ENCODE measurements around the gene ECSIT.
A peak's percentile ranks its signal among the peaks of the same experiment; 100 is the strongest.
"Not testable (repeated sequence)": the region's sequence is repeated elsewhere in the genome, so short reads cannot be mapped to it uniquely, and the experiment has no call there.

ECSIT gene, protein sequence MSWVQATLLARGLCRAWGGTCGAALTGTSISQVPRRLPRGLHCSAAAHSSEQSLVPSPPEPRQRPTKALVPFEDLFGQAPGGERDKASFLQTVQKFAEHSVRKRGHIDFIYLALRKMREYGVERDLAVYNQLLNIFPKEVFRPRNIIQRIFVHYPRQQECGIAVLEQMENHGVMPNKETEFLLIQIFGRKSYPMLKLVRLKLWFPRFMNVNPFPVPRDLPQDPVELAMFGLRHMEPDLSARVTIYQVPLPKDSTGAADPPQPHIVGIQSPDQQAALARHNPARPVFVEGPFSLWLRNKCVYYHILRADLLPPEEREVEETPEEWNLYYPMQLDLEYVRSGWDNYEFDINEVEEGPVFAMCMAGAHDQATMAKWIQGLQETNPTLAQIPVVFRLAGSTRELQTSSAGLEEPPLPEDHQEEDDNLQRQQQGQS

DNA sequence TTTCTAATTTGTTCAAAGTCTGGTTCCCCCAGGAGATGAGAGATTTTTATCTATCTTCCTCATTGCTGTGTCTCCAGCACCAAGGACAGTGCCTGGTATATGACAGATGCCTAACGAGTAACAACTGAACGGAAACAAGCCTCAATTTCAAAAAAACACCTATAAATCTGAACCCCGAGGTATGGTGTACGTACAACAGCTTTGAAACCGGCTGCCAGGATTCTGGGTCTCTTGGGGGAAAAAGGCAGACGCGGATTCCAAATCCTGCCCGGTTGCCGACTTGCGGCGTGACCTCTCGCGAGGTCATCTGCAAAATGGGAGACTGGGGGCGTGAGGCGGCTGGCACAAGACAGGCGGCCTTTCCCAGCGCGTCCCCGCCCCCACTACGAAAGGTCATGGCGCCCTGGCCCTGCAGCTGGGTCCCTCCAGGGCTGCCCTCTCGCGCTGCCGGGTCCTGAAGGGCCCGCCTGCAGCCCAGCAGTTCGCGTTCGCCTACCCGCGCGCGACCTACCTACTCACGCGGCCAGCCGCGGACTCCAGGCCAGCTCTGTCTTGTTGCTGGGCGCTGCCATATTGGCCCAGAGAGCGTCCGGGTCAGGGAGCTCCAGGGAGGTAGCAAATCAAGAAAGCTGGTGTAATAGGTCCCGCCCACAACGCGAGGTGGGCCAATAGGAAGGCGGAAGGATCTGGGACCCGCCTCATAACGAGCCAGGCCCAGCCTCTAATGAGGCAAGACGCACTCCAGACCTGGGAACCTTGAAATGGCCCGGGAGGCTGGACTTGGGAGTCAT lies at the start of gene ECSIT:
ECSIT (minus strand) TSS at position 584 of the 791 bp plus-strand sequence. CDS start 9,964 bp downstream, outside the sequence.
- DNase-seq (ENCODE audit: low spot score): peak; percentile 98

DNA sequence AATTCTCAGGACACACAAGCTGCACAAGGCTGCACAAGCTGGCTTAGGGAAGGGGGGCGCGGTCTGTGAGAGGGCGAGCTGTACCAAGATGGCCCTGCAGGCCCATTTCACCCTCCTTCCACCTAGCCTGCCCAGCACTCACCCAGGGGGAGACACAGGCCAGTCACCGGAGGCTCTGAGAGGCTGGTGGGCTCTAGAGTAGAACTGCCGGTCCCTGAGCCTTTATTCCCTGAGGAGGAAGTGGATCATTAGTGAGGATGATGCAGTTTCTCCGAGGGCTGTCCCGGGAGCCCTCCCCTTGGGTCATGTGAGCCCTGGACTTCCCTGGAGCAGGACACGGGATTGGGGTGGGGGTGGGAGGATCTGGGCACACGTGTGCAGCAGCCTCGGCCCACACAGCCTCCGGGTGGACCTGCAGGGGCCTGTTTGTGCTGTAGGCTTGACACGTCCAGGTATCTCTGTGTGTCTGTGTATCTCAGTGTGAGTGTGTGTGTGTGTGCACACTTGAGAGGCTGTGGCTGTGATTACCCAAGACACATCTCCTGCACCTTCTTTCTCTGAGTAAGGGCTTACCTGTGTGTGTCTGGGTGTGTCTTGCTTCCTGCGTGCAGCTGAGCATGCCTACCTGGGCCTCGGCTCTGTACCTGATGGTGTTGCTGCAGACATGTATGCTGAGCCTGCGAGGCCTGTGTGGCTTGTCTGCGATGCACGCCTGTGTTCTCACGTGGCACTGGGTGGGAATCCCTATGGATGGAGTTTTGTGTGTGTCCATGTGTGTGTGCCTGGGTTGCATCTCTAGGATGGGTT lies 48.7 kb upstream of the ECSIT start, which contains the start of gene ACP5:
ACP5 (minus strand) TSS at position 195 of the 807 bp plus-strand sequence. CDS start 328 bp downstream, outside the sequence.
- DNase-seq (ENCODE audit: low spot score): peak; percentile 47

DNA sequence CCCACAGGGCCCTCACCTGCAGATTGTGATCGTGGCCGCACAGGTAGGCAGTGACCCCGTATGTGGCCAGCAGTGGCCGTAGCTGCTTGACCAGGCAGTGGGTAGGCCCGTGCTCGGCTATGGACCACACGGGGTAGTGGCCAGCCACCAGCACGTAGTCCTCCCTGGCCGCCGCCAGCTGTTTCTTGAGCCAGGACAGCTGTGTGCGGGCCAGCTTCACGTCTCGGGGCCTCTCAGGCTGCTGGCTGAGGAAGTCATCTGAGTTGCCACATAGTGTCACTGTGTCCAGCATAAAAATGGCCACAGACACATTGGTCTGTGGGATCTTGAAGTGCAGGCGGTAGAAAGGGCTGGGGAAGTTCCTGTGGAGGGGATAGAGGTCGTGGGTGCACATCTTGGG lies 47.3 kb upstream of the ECSIT start:
- no peak for DNase-seq (ENCODE audit: low spot score)

DNA sequence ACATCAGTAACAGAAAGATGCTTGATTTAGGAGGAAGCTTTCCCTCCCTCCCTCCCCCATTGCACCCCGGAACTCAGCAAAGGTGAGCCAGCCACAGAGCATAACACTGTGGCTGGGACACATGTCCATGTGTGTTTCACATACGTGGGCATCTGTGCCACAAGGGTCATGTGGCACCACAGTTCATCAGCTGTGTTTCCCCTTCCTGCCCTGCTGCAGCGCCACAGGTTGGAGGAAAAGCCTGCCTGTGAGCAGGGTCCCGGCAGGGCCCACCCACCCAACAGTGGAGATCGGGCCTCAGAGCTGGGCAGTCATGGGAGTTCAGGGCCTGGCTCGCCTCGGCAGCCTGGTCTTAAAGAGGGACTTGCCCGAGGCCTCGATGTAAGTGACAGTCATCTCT lies 45.8 kb upstream of the ECSIT start:
- no peak for DNase-seq (ENCODE audit: low spot score)

DNA sequence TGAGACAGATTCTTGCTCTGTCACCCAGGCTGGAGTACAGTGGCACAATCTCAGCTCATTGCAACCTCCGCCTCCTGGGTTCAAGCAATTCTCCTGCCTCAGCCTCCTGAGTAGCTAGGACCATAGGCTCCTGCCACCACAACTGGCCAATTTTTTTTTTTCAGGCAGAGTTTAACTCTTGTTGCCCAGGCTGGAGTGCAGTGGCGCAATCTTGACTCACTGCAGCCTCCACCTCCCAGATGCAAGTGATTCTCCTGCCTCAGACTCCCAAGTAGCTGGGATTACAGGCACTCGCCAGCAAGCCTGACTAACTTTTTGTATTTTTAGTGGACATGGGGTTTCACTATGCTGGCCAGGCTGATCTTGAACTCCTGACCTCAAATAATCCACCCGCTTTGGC lies 44.8 kb upstream of the ECSIT start:
- DNase-seq (ENCODE audit: low spot score): not testable (repeated sequence)

DNA sequence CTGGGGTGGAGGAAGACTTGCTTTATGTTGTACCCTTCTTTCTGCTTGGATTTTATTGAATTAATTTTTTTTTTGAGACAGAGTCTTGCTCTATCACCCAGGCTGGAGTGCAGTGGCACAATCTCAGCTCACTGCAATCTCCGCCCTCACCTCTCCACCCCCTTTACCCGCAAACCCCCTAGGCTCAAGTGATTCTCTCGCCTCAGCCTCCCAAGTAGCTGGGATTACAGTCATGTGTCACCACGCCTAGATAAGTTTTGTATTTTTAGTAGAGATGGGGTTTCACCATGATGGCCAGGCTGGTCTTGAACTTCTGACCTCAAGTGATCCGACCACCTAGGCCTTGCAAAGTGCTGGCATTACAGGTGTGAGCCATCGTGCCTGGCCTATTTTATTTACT lies 44.4 kb upstream of the ECSIT start:
- DNase-seq (ENCODE audit: low spot score): not testable (repeated sequence)

DNA sequence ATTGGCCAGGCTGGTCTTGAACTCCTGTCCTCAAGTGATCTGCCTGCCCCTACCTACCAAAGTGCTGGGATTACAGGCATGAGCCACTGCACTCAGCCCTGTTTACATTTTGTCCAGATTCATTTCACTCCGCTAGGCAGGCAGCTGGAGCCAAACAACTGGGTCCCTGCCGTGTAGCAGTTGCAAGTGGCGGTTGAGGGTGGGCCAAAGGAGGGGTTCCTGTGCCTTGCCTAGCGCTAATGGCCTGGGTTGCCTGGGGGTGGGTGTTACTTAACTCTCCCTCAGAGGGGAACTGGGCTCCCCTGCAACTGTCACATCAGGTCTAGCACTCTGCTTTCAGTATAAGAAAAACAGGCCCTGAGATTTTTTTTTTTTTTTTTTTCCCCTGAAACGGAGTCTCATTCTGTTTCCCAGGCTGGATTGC lies 41.1 kb upstream of the ECSIT start:
- no peak for DNase-seq (ENCODE audit: low spot score)

DNA sequence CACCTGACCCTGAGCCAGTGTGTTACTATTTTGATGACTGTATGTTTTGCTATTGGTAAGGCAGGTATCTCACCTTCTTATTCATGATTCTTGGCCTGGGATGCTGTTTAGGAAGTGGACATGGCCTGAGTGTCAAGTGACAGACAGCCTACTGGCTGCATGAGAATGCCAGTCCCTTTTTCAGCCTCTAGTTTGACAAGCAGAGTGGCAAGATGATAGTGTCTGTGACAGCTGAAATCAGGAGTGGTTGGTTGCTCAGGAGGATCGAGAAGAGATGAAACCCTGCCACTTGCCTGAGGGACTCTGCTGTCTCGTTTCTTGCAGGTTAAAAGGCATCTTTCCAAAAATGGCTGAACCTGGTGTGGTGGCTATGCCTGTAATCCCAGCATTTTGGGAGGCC lies 37.2 kb upstream of the ECSIT start:
- no peak for DNase-seq (ENCODE audit: low spot score)

DNA sequence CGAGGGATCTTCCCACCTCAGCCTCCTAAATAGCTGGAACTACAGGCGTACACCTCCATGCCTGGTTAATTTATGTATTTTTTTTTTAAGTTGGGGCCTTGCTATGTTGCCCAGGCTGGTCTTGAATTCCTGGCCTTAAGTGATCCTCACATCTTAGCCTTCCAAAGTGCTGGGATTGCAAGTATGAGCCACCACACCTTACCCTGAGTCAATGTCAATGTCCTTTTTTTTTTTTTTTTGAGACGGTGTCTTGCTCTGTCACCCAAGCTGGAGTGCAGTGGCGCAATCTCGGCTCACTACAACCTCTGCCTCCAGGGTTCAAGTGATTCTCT lies 36.7 kb upstream of the ECSIT start:
- DNase-seq (ENCODE audit: low spot score): not testable (repeated sequence)

DNA sequence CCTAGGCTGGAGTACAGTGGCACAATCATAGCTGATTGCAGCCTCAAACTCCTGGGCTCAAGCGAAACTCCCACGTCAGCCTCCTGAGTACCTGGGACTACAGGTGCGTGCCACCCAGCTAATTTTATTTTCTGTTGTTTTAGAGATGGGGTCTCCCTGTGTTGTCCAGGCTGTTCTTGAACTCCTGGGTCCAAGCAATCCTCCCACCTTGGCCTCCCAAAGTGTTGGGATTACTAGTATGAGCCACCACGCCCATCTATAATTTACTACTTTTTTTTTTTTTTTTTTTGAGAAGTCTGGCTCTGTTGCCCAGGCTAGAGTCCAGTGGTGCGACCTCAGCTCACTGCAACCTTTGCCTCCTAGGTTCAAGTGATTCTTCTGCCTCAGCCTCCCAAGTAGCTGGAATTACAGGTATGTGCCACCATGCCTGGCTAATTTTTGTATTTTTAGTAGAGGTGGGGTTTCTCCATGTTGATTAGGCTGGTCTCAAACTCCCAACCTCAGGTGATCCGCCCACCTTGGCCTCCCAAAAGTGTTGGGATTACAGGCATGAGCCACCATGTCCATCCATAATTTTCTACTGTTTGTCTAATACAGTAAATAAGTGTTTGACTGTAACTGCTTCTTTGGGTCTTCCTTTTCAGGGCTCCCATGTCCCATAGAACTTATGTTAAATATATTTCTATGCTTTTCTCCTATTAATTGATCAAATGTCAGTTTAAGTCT lies 35.3 kb upstream of the ECSIT start:
- DNase-seq (ENCODE audit: low spot score): not testable (repeated sequence)

DNA sequence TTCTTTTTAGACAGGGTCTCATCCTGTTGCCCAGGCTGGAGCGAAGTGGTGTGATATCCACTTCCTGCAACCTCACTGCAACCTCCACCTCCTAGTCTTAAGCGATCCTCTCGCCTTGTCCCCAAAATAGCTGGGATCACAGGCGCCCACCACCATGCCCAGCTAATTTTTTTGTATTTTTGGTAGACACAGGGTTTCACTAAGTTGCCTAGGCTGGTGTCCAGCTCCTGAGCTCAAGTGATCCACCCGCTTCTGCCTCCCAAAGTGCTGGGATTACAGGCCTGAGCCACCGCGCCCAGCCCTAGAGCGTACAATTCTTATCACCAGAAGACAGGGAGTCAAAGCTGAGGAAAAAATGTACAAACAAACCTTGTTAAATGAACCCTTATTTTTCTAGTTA lies 34.6 kb upstream of the ECSIT start:
- DNase-seq (ENCODE audit: low spot score): no peak

DNA sequence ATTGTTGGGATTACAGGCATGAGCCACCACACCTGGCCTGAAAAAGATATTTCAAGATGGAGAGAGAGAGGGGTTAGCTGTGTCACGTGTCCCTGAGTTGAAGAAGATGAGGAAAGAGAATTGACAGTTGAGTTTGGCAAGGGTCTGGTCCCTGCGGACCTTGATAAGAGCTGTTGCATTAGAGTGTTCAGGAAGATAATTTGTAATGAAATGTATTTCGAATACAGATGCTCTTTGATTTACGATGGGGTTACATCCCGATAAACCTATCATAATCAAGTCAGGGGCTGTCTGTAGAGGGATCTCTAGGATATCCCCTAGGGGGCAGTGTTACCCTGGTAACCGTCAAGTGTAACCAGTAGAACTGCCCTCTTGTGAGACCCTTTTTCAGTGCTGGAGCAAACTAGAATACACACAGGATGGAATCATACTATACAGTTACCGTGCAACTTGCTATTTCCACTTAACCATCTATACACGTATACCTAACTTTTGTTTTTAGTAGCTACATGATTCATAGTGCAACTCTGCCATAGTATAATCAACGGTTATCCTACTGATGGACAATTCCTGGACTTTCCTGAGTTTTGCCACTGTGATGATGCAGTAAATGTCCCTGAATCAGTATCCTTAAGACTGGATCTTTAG lies 31.6 kb upstream of the ECSIT start:
- DNase-seq (ENCODE audit: low spot score): peak; percentile 76

DNA sequence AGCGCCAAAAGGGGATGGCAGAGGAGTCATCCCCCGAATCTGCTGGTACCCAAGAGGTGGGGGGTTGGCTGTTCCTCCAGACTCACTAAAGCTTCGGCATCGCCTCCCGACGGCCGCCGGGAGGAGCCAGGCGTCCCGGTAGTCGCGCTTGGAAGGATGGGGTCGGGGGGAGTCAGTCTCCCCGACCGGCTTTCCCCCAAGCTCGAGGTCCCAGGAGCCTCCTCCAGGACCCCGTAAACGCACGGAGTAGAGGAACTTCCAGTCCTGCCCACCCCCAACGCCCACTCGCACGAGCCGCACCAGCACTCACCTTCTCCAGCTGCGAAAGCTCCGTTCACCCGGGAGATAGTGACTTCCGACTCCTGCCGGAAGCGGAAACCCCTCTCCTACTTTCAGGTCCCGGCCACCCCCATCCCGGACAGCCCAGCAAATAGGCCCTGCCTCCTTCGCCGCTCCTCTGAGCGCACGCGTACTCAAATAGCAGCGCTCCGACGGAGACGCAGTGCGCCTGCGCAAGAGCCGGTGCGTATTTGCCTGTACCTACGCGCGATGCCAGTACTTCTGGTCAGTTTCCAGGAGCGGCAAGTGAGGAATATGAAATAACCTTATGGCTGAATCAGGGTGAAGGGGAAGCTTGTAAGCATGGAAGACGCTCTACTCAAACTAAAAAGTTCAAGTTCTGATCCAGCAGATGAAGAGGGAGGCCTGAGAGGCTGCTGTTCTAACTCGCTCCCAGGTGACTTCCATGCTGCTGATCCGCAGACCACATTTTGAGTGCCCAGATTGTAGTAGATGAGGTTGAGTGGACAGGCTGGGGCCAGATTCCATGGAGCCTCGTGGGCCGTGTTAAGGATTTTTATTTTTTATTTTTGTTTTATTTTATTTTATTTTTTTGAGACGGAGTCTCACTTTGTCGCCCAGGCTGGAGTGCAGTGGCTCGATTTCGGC lies 30.2 kb upstream of the ECSIT start, which contains the start of gene ELOF1:
ELOF1 (minus strand) TSS at position 350 of the 948 bp plus-strand sequence. CDS start 4,883 bp downstream, outside the sequence.
- DNase-seq (ENCODE audit: low spot score): peak; percentile 99

DNA sequence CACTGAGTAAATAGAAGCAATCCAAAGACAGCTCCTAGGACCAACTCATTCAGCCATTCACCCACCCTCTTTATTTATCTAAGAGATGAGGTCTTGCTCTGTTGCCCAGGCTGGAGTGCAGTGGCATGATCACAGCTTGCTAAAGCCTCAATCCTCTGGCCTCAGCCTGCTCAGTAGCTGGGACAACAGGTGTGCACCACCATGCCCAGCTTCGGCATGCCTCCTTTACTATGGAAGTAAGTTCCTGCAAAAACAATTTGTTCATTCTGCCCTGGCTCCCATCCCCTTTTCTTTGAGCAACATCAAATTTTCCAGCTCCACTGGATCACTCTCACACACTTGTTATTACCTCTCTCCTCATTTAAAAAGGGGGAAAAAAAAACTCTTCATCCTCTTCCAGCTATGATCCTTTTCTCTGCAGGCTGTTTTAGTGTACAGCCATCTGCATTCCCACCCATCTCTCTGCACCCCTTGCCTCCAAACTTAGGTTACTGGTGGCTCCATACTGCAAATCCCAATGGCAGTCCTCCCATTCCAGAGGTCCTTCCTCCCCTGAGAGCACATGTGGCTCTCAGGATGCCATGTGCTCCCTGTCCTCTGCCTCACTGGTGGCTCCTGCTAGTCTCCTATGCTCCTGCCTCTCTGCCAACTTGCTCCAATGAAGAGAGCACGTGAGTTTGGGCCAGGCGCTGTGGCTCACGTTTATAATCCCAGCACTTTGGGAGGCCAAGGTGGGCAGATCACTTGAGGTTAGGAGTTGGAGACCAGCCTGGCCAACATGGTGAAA lies 27.9 kb upstream of the ECSIT start:
- no peak for DNase-seq (ENCODE audit: low spot score)

DNA sequence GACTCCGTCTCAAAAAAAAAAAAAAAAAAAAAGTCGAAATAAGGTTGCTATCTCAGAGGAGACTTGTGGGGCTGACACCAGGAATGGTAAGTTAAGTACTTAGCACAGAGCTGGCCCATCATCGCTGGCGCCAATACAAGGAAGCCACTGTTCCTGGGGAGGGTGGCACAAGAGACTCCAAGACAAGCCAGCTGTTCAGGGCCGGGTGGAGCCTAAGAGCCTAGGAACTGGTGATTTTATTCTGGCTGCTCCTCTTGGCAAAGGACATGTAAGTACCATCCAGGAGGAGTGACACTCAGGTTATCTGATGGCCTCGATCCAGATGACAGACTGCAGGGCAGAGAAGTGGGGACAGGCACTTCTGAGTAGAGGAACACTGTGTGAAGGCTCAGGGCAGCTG lies 26.3 kb upstream of the ECSIT start:
- no peak for DNase-seq (ENCODE audit: low spot score)

DNA sequence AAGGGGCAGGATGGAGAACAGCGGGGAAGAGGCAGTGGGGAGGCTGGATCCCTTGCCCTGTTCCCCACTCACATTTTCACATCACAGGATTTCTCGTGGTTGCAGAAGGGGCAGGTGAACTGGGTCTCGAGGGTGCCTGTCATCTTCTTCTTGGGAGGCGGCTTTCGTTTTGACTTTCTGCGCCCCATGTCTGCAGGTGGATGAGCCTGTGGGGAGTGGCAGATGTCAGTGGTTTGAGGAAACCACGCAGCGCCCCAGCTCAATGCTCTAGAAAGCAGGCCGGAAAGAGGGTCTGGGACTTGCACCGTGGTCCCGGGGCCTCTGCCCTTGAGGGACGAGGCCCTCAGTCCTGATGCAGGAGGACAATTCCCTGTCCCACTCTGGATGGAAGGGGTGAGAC lies 25.2 kb upstream of the ECSIT start:
- no peak for DNase-seq (ENCODE audit: low spot score)

DNA sequence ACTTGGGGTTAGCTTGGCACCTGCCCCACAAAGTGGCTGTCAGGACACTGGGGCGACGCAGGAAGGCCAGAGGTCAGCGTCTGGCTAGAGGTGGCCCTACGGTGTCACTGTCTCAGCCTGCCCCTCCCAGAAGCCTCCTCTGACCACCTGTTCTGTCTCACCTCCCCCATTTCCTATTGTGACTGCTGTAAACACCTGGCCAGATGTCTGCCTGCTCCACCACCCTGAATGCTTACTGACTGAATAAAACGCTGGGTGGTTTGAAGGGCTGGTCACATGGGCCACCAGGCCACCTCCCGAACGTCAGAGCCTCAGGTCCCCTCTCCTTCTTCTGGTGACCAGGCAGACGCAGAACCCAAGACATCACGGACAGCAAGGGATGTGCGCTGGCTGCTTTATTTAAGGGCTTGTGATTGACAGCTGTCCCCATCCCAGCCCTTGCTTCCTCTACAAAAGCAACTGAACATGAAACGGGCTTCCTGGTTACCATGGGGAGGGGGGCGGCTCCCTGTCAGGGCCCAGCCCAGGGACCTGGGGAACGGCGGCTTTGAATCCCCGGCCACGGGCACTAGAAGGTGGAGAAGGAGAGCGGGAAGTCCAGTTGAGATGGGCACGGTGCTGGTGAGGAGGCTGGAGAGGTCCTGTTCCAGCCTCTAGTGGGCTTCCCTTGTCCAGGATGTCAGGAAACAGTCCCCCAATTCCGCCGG lies 23.9 kb upstream of the ECSIT start:
- no peak for DNase-seq (ENCODE audit: low spot score)

DNA sequence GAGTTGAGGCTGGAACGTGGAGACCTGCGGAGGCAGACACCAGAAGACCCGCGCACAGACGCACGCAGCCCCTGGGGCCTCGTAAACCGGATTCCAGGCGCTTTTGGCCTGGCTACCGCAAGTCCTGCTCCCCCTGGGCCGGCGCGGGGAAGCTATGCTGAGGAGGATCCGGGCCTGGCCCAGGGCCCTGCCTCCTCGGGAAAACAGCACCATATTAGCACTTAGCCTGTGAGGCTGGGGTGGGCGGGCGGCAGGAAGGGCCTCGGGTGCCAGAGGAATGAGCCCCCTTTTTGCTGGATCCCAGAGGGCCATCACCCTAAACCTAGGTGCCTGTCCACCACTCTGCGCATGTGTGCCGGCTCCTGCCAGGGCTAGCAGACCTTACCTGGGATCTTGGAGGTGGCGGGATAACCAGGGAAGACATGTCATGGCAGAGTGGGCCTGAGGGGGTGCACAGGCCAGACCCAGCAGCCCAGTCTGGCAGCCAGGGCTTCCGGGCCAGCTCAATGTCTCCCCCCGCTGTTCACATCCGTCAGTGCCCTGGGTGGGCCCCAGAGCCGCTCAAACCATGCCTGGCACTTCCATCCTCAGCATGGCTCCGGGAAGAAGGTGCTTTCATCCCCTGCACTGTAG lies 22.8 kb upstream of the ECSIT start:
- peak; percentile 50 for DNase-seq (ENCODE audit: low spot score)
